Choroid plexus epithelial cell (primary cell): ENCODE measurements around the gene AKT1.

Experiments used
- DNase-seq: peaks from one replicate; pipeline ENCODE4 v3.0.0-alpha.2; 2010; ENCODE audit warnings: low read depth
- H3K4me3 ChIP-seq: 2 replicates; pipeline ENCODE4 v1.5.1; 2011; ENCODE audit warnings: low read depth, mild to moderate bottlenecking, control low read depth, low read length, moderate library complexity
- TF ChIP-seq, protein P1 (sequence below): conservative IDR thresholded peaks from 2 replicates; pipeline ENCODE4 v1.5.1; 2011; ENCODE audit warnings: low read depth, mild to moderate bottlenecking, control low read depth, inconsistent platforms, low read length, moderate library complexity

AKT1 gene

GRCh38 chr14:104786726-104787675 is 8.5 kb downstream of the AKT1 start:
- H3K4me3 ChIP-seq: no peak overlapping the region
- TF ChIP-seq, protein P1, sequence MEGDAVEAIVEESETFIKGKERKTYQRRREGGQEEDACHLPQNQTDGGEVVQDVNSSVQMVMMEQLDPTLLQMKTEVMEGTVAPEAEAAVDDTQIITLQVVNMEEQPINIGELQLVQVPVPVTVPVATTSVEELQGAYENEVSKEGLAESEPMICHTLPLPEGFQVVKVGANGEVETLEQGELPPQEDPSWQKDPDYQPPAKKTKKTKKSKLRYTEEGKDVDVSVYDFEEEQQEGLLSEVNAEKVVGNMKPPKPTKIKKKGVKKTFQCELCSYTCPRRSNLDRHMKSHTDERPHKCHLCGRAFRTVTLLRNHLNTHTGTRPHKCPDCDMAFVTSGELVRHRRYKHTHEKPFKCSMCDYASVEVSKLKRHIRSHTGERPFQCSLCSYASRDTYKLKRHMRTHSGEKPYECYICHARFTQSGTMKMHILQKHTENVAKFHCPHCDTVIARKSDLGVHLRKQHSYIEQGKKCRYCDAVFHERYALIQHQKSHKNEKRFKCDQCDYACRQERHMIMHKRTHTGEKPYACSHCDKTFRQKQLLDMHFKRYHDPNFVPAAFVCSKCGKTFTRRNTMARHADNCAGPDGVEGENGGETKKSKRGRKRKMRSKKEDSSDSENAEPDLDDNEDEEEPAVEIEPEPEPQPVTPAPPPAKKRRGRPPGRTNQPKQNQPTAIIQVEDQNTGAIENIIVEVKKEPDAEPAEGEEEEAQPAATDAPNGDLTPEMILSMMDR: no peak
- DNase-seq: no peak

DNA sequence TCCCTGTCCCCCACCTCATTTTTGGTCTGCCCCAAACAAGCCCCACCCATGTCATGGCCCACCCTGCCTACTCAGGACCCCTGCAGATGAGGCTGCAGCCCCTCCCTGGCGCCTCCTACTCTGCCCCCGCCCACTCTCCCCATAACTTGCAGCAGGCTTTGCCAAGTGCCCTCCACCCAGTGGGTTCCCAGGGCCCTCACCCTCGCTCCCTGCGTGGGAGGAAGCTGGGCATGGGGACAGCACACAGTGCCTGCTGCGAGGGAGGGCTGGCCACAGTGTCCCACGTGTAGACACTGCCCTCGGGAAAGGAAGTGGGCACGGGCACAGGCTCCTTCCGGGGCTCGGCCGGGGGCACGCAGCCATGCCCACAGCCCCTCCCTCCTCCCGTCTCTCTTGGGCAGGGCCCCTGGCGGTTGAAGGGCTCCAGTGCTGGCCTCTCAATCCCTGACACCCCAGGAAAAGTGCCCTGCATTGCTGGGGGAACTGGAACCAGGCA is 9.4 kb downstream of the AKT1 start:
- TF ChIP-seq, protein P1: no peak
- no peak for DNase-seq
- H3K4me3 ChIP-seq: no peak overlapping the region

GRCh38 chr14:104785708-104786080 is 9.9 kb downstream of the AKT1 start:
- no peak overlapping the region for H3K4me3 ChIP-seq
- TF ChIP-seq, protein P1: no peak
- no peak for DNase-seq

GRCh38 chr14:104784846-104785707 is 10.5 kb downstream of the AKT1 start:
- no peak overlapping the region for H3K4me3 ChIP-seq
- TF ChIP-seq, protein P1: no peak
- no peak for DNase-seq

DNA sequence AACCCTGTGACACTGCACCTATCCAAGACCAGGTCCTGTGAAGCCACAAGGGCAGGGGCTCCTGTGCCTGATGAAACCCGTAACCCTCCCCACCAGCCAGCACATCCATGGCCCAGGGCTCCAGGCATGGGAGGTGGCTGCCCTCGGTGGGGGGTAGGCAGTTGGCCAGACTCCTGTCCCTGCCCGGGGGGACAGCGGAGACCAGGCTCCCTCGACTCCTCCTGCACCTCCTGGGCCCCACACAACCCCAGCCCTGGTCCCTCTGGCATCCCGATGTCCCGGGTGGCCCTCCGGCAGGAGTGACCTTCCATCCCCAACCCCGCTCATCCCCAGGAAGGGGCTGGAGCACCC is 11.4 kb downstream of the AKT1 start:
- no peak for DNase-seq
- TF ChIP-seq, protein P1: no peak
- H3K4me3 ChIP-seq: no peak overlapping the region

GRCh38 chr14:104783484-104784217 is 11.9 kb downstream of the AKT1 start:
- H3K4me3 ChIP-seq: no peak overlapping the region
- TF ChIP-seq, protein P1: no peak
- no peak for DNase-seq
